ENCODE results near the gene SLC25A41.

Gene SLC25A41

DNA sequence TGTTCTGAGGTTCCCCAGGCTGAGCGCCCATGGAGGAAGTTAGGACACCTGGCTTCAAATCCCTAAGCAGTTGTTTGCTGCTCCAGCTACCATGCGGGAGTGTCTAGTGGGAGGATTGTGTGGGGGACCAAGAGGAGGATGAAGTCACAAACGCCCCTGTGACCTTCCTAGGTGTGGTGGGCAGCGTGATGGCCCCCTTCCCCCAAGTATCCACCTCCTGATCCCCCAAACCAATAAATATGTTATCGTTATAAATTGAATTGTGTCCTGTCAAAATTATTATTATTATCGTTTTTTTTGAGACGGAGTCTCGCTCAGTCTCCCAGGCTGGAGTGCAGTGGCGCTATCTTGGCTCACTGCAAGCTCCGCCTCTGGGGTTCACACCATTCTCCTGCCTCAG lies at the start of gene SLC25A41:
Gene SLC25A41 (minus strand): TSS at position 101 of the 400 bp plus-strand sequence. CDS start 70 bp downstream, at position 31.
- no peak within 1 kb of the TSS for H3K27ac ChIP-seq
- TF ChIP-seq, protein P1, sequence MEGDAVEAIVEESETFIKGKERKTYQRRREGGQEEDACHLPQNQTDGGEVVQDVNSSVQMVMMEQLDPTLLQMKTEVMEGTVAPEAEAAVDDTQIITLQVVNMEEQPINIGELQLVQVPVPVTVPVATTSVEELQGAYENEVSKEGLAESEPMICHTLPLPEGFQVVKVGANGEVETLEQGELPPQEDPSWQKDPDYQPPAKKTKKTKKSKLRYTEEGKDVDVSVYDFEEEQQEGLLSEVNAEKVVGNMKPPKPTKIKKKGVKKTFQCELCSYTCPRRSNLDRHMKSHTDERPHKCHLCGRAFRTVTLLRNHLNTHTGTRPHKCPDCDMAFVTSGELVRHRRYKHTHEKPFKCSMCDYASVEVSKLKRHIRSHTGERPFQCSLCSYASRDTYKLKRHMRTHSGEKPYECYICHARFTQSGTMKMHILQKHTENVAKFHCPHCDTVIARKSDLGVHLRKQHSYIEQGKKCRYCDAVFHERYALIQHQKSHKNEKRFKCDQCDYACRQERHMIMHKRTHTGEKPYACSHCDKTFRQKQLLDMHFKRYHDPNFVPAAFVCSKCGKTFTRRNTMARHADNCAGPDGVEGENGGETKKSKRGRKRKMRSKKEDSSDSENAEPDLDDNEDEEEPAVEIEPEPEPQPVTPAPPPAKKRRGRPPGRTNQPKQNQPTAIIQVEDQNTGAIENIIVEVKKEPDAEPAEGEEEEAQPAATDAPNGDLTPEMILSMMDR (IDR thresholded peaks at IDR 0.05), result no peak
- TF ChIP-seq ZFX (IDR thresholded peaks at IDR 0.05; ENCODE audit: borderline replicate concordance), result no peak

GRCh38 chr19:6483235-6483634 lies 49.7 kb upstream of the SLC25A41 start:
- TF ChIP-seq, protein P1 (IDR thresholded peaks at IDR 0.05), result no peak
- TF ChIP-seq ZFX (IDR thresholded peaks at IDR 0.05; ENCODE audit: borderline replicate concordance), result no peak
- no peak overlapping the region for H3K27ac ChIP-seq

DNA sequence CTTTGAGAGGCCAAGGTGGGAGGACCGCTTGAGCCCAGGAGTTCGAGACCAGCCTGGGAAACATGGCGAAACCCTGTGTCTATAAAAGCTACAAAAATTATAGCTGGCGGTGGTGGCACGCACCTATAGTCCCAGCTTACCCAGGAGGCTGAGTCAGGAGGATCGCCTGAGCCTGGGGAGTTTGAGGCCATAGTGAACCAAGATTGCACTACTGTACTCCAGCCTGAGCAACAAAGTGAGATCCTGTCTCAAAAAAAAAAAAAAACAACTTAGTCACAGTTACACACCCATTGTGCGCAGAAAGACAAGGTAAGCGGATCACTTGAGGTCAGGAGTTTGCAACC lies 48.8 kb upstream of the SLC25A41 start:
- H3K27ac ChIP-seq, result no peak overlapping the region
- TF ChIP-seq, protein P1 (IDR thresholded peaks at IDR 0.05), result no peak
- no peak for TF ChIP-seq ZFX (IDR thresholded peaks at IDR 0.05; ENCODE audit: borderline replicate concordance)

DNA sequence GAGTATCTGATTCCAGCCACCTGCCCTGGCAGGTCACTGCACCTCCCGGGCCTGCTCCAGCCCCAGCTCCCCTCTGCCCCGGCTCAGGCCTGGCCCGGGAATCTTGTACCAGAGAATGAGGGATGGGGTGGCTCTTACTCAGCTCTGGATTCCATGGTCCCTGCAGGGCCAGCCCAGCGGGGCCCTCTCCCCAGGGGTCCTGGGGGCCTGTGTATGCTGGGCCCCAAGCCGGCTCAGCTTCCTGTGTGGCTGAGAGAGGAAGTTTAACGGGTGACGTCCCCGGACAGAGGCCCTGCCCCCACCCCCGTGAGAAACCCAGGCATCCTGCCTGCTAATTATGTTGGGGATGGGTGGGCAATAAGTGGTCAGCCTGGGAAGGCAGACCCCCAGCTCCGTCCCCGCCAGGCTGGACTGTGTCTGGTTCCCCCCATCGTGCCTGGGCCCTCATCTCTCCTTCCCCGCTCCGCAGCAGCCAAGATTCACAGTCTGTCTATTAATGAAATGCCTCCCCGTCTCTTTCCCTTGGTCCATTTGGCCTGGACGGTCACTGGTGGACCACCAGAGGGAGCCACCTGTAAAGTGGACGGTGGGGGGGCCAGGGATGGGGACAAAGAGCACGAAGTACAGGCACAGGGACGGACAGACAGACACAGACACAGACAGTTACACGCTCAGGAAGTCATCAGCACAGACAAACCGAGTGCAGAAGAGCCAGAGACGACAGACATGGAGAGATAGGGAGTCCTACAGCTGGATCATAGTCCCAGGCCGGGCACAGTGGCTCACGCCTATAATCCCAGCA lies 48.2 kb upstream of the SLC25A41 start, which contains the start of gene DENND1C:
Gene DENND1C (minus strand): TSS at position 247 of the 802 bp plus-strand sequence. CDS start 92 bp downstream, at position 155.
- no peak within 1 kb of the TSS for H3K27ac ChIP-seq
- TF ChIP-seq, protein P1 (IDR thresholded peaks at IDR 0.05), result peak; percentile 74
- TF ChIP-seq ZFX (IDR thresholded peaks at IDR 0.05; ENCODE audit: borderline replicate concordance), result no peak

- TF ChIP-seq ZFX (IDR thresholded peaks at IDR 0.05; ENCODE audit: borderline replicate concordance), result no peak
- TF ChIP-seq, protein P1 (IDR thresholded peaks at IDR 0.05), result no peak
- H3K27ac ChIP-seq, result no peak overlapping the region
Measured at GRCh38 chr19:6480848-6481415, 47.4 kb upstream of the SLC25A41 start.

DNA sequence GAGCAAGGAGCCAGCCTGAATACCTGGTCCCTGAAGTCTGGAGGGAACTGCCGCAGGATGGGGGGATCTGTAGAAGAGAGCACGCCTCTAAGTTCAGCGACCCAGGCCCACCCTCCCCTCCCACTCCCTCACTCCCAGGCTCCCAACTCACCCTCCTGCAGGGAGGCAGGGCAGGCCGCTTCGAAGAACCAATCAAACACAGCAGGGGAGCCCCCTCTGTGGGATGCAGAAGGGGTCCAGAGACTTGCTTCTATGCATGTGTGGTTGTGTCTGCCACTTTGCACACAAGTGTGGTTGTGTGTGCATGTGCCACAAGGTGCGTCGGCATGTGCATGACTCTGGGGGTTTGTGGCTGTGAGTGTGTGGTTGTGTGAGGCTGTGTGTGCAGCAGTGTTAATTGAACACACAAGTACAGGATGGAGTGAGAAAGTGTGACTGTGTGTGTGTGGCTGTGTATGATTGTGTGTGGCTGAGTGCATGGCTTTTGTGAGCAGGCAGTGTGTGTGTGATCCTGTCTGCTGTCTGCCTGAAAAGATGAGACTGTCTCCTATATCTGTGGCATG lies 46.4 kb upstream of the SLC25A41 start:
- H3K27ac ChIP-seq, result no peak overlapping the region
- no peak for TF ChIP-seq ZFX (IDR thresholded peaks at IDR 0.05; ENCODE audit: borderline replicate concordance)
- TF ChIP-seq, protein P1 (IDR thresholded peaks at IDR 0.05), result no peak

DNA sequence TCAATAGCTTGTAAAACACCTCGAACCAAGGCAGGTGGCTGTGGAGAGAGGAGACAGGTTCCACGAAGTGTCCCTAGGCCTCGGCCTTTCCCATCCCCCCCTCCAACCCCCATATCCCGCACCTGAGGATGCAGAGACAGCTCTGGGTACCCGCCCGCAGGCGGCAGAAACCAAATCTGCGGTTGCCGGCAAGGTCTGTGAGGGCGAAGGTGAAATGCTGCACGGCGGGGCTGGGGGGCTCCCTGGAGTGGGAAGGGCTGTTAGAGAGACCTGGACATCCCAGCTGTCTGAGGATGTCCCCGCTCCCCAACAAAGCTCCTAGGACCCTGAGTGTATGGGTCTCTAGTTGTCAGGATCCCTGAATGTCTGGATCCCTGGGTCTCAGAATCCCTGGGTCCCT lies 45.3 kb upstream of the SLC25A41 start:
- no peak overlapping the region for H3K27ac ChIP-seq

More for the DNA sequence above, 45.3 kb upstream of the SLC25A41 start:
- TF ChIP-seq, protein P1 (IDR thresholded peaks at IDR 0.05), result no peak
- TF ChIP-seq ZFX (IDR thresholded peaks at IDR 0.05; ENCODE audit: borderline replicate concordance), result no peak
